Calu3 (cell line): ENCODE results near the gene CSTF2. TPM values are rescaled to one million over a fixed set of nuclear protein-coding genes. Genes with fewer than 3 reads are reported as not detected.
"Not testable (repeated sequence)": the region's sequence is repeated elsewhere in the genome, so short reads cannot be mapped to it uniquely, and the experiment has no call there.

Source experiments
- BruUV-seq: library from RNA; stranded (reverse); fragments of 400-500 nt; replicated peaks from 2 replicates; lab custom pipeline; 2021; lab: Mats Ljungman, UMichigan
- CTCF ChIA-PET: fragments of 300-600 bp; sonication (Branson Sonifier 250); formaldehyde crosslinking; loops from one replicate; lab custom pipeline; 2022; ENCODE audit warnings: antibody characterized with exemption; lab: Charles Lee
- DNase-seq: peaks from one replicate; pipeline ENCODE4 v3.0.0; 2022
- H3K27ac Mint-ChIP-seq: one replicate; pipeline ENCODE4 v1.8.0; 2022; ENCODE audit warnings: mixed read lengths; ENCODE audit not compliant: unreplicated experiment
- H3K27me3 Mint-ChIP-seq: one replicate; pipeline ENCODE4 v1.8.0; 2022; ENCODE audit warnings: mixed read lengths; ENCODE audit not compliant: unreplicated experiment
- H3K36me3 Mint-ChIP-seq: one replicate; pipeline ENCODE4 v1.8.0; 2022; ENCODE audit warnings: mild to moderate bottlenecking, moderate library complexity, mixed read lengths; ENCODE audit not compliant: insufficient read depth, unreplicated experiment
- H3K4me1 Mint-ChIP-seq: one replicate; pipeline ENCODE4 v1.8.0; 2022; ENCODE audit warnings: mild to moderate bottlenecking, low read depth, mixed read lengths; ENCODE audit not compliant: unreplicated experiment
- H3K4me3 Mint-ChIP-seq: one replicate; pipeline ENCODE4 v1.8.0; 2022; ENCODE audit warnings: mild to moderate bottlenecking, low read depth, moderate library complexity, mixed read lengths; ENCODE audit not compliant: unreplicated experiment
- H3K9me3 Mint-ChIP-seq: one replicate; pipeline ENCODE4 v1.8.0; 2022; ENCODE audit warnings: low read depth, mixed read lengths; ENCODE audit not compliant: unreplicated experiment
- CTCF ChIP-seq: fragments of 200-600 bp; IDR thresholded peaks from one replicate; pipeline ENCODE4 v1.8.0; 2022; ENCODE audit warnings: antibody characterized with exemption; ENCODE audit not compliant: unreplicated experiment
- intact Hi-C: fragments of 100-400 bp; cut with micrococcal nuclease; formaldehyde crosslinking; loops from one replicate; pipeline ENCODE4 v1.10.0; 2022; ENCODE audit not compliant: unreplicated experiment
- total RNA-seq: library from RNA; stranded (reverse); gene quantifications from 2 replicates; pipeline ENCODE4 v1.2.3, GENCODE V29; 2022

Gene CSTF2
- total RNA-seq, 1 experiment from 2014 or later = 66.3 TPM

GRCh38 chrX:100802843-100803242 is 17.3 kb upstream of the CSTF2 start:
- TF ChIP-seq CTCF = no peak
- no TSS peak for BruUV-seq
- no peak overlapping the region for H3K4me3 Mint-ChIP-seq
- no peaks in the 10 kb centered on the region for H3K36me3 Mint-ChIP-seq
- H3K27ac Mint-ChIP-seq = no peak overlapping the region
- CTCF ChIA-PET = no interaction called here
- H3K9me3 Mint-ChIP-seq = no peaks in the 10 kb centered on the region
- H3K4me1 Mint-ChIP-seq = peaks cover 10% of the 10 kb centered on the region
- intact Hi-C loops = no loop called here
- DNase-seq = no peak
- H3K27me3 Mint-ChIP-seq = no peaks in the 10 kb centered on the region

GRCh38 chrX:100804780-100805179 is 15.4 kb upstream of the CSTF2 start:
- intact Hi-C loops = no loop called here
- DNase-seq = no peak
- CTCF ChIA-PET = no interaction called here
- peaks cover under 1% of the 10 kb centered on the region for H3K36me3 Mint-ChIP-seq
- no peaks in the 10 kb centered on the region for H3K27me3 Mint-ChIP-seq
- H3K4me1 Mint-ChIP-seq = peaks cover 29% of the 10 kb centered on the region
- H3K27ac Mint-ChIP-seq = no peak overlapping the region
- no peak overlapping the region for H3K4me3 Mint-ChIP-seq
- BruUV-seq = no TSS peak
- peaks cover under 1% of the 10 kb centered on the region for H3K9me3 Mint-ChIP-seq
- TF ChIP-seq CTCF = no peak

DNA sequence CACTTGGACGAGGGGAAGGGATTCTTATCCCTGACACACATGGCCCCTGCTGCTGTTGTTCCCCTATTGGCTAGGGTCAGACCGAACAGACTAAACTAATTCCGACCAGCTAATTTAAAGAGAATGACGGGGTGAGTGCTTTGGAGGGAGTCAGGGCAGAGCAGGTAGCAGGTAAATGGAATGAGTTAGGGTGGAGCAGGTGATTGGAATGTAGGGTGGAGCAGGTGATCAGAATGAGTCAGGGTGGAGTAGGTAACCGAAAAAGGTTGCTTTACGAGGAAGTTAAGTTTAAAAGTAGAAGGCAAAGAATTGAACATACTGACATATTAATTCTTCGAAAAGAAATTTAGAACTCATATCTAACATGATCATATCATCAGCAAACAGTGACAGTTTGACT is 11.9 kb upstream of the CSTF2 start:
- H3K4me1 Mint-ChIP-seq = peaks cover 47% of the 10 kb centered on the region
- H3K27ac Mint-ChIP-seq = peak overlapping the region; percentile 79
- intact Hi-C loops, BruUV-seq, H3K27me3 Mint-ChIP-seq, H3K9me3 Mint-ChIP-seq: not testable (repeated sequence)
- CTCF ChIA-PET = interaction anchor here (0.6 kb wide), 1 partner anchor 1485 kb away, joined by 3 read pairs; no protein-coding TSS in a partner anchor
- H3K4me3 Mint-ChIP-seq = peak overlapping the region; percentile 33
- H3K36me3 Mint-ChIP-seq = peaks cover 21% of the 10 kb centered on the region
- peak; percentile 36 for DNase-seq

DNA sequence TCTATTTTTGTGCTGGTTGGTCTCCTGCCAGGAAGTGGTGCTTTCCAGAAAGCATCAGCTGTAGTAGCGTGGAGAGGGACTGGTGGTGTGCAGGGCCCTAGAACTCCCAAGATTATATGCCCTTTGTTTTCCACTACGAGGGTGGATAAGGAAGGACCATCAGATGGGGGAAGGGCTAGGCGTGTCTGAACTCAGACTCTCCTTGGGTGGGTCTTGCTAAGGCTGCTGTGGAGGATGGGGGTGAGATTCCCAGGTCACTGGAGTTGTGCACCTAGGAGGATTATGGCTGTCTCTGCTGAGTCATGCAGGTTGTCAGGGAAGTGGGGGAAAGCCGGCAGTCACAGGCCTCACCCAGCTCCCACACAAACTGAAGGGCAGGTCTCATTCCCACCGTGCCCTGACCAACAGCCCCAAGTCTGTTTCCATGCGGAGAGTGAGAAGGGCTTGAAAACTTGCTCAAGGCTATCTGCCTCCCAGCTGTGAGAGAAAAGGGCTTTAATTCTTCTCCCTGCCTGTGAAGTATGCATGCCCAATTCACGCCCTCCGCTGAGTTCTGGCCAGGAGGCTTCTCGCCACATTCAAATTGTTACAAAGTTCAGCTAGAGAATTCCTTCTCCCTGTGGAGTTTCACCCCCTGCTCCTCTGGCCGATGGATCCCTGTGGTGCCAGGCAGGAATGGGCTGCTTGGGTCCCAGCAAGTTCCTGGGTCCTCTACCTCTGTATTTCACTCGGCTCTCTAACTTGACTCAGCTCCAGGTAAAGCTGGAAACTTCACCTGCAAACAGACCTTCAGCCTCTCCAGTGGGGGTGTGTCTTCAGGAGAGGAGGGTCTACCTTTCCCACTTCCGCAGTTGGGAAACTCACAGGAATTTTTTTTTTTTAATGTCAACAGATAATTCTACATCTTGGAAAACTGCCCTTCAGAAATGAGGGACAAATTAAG is 7.7 kb upstream of the CSTF2 start:
- peak overlapping the region; percentile 96 for H3K27ac Mint-ChIP-seq
- no peak for TF ChIP-seq CTCF
- intact Hi-C loops = no loop called here
- H3K27me3 Mint-ChIP-seq = no peaks in the 10 kb centered on the region
- CTCF ChIA-PET = interaction anchor here (1.2 kb wide), 1 partner anchor 44 kb away, joined by 3 read pairs; no protein-coding TSS in a partner anchor
- DNase-seq = peak; percentile 23
- peaks cover 21% of the 10 kb centered on the region for H3K36me3 Mint-ChIP-seq
- H3K4me1 Mint-ChIP-seq = peaks cover 55% of the 10 kb centered on the region
- peak overlapping the region; percentile 65 for H3K4me3 Mint-ChIP-seq
- TSS peak; percentile 35 for BruUV-seq
- H3K9me3 Mint-ChIP-seq = peaks cover 7% of the 10 kb centered on the region

DNA sequence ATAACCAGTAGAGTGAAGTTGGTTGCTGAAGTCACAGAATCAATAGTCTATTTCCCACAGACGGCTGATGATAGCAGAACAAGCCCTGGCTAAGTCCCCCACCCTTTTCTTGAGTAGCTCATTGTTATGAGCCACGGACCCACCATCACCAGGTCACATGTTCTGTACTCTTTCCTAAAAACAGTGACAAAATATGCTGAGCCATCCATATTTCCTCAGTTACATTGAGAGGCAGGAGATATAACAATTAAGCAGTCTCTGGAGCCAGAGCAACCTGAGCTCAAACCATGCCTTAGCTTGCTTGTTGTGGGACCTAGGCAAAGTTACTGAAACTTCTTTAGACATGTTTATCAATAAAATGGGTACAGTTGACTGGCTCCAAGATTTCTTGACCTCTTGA is 2.9 kb upstream of the CSTF2 start:
- no peaks in the 10 kb centered on the region for H3K27me3 Mint-ChIP-seq
- CTCF ChIA-PET = no interaction called here

More for the DNA sequence above, 2.9 kb upstream of the CSTF2 start:
- Mint-ChIP-seq H3K9me3 (no peaks in the 10 kb centered on the region), H3K36me3 (peaks cover 24% of the 10 kb centered on the region), H3K27ac (no peak overlapping the region), H3K4me3 (no peak overlapping the region), H3K4me1 (peaks cover 16% of the 10 kb centered on the region)
- TF ChIP-seq CTCF = no peak
- no peak for DNase-seq
- intact Hi-C loops = no loop called here
- BruUV-seq = no TSS peak
